GDM1 (cell line): ENCODE data around the gene PI4K2B.
"Not testable (repeated sequence)": the region's sequence is repeated elsewhere in the genome, so short reads cannot be mapped to it uniquely, and the experiment has no call there.

ENCODE experiments used
- DNase-seq: peaks from one replicate; lab custom pipeline; 2025; lab: John Stamatoyannopoulos, UW

PI4K2B gene

DNA sequence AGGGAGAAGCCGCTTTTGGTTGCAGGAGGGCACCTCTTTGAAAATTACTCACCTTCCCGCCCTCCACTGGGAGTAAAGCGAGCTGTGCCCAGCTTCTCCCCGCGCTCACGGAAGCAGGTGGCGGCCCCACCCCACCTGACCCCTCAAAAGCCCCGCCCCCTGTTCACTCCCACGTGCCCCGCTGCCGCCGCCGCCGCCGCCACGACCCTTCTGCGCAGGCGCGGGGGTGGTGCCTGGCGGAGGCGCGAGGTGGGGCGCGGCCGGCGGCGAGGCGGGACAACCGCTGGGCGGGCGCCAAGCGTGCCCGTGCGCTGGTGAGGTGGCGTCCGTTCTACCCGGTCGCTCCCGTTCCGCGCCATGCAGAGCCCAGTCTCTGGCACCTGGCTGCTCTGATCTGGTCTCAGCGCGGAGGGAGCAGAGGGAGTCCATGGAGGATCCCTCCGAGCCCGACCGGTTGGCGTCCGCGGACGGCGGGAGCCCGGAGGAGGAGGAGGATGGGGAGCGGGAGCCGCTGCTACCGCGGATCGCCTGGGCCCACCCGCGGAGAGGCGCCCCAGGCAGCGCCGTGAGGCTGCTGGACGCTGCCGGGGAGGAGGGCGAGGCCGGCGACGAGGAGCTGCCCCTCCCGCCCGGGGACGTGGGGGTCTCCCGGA, at the start of gene PI4K2B:
TSS of gene PI4K2B (plus strand) at position 297 of the 653 bp plus-strand sequence. CDS start at position 428, 131 bp downstream.
- peak; percentile 91 for DNase-seq

DNA sequence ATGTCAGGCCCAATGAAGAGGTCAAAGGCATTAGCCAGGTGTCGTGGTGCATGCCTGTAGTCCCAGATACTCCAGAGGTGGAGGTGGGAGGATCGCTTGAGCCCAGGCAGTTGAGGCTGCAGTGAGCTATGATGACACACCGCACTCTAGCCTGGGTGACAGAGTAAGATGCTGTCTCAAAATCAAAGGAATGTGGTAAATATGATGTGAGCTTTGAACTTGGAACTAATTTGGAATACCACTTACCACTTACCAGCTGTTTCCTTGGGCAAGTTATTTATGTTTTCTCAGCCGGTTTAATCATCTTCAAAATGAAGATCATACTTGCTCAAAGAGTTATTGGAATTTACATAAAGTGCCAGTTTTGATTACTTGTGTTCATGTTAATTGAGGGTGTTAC, 49.8 kb upstream of the PI4K2B start:
- DNase-seq = no peak

DNA sequence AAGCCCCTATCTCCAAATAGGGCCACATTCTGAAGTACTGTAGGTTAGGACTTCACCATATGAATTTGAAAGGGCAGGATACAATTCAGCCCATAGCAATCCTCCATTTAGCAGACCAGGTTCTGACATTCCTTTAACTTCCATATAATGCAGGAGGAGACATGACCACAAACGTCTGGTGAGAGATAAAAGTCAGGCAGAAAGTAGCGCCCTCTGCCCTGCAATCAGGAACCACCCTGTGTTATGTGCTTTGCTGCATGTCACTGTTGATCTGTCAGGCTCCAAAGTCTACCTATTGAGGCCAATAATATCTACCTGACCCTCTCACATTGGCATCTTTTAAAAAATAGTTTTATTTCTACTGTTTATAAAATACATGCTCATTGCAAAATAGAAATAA, 43.4 kb upstream of the PI4K2B start:
- no peak for DNase-seq

DNA sequence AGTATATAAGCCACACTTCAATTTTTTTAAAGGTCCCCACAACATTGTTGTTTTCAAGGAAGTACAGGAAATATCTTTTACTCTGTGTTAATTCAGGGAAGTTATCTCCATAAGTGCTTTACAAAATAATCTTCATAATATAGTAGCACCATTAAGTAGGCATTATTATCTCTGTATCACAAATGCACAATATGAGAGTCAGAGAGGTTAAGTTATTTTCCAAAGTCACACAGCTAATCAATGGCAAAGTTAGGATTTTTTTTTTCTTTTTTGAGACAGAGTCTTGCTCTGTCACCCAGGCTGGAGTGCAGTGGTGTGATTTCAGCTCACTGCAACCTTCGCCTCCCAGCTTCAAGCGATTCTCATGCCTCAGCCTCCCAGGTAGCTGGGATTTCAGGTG, 35.1 kb upstream of the PI4K2B start:
- DNase-seq = no peak

DNA sequence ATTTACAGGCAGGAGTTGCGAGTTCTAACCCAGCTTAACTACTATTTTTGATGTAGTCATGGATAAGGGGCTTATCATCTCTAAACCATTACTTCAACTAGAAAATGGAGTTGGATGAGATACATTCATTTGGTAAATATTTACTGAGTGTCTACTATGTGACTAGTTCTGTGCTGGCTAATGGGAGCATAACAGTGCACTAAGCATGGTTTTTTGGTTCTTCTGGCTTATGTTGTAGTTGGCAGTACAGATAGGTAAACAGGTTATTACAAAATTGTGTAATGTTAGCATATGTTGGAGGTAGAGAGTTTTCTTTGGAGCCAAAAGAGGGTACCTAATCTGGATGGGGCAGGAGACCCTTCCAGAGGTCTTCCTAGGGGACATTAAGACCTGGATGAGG, 25.8 kb upstream of the PI4K2B start:
- DNase-seq = no peak

DNA sequence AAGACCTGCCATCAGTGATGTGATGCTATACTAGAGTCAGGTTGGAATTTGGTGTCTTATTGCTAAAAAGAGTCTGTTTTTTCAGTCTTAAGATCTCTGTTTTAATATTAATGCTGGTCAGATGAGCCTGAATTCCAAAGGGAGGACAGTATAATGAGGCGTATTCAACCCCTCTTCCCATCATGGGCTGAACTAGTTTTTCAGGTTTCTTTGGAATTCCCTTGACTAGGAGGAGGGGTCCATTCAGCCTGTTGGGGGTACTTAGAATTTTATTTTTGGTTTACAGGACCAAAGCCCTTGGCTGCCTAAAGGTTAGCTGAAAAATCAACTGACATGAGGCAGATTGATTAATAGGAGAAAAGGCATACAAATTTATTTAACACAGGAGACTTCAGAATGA, 24.1 kb upstream of the PI4K2B start:
- no peak for DNase-seq

DNA sequence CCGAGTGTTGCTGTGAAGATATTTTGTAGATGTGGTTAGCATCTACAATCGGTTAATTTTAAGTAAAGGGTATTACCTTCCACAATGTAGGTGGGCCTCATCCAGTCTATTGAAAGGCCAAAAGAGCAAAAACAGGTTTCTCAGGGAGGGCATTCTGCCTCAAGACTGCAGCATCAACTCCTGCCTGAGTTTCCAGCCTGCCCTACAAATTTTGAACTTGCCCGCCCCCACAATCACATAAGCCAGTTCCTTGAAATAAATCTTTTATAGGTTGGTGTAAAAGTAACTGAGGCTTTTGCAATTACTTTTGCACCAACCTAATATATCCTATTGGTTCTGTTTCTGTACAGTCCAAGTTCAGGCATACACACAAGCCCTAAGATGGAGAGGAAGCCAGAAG, 22.1 kb upstream of the PI4K2B start:
- no peak for DNase-seq

DNA sequence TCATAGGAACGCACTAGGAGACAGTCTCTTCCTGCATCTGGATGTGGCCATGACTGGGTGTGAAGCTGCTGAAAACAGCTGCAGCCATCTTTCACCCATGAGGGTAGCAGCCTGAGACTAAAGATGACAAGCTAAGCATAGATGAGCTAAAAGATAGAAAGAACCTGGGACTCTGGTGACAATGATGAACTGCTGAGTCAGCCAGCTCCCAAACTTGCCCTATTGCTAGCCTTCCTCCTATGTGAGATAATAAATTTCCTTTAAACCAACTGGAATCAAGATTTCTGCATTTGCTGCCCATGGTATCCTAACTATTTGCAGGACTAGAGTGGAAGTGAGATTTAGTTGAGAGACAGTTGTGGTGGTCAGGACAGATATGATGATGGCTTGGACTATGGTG, 21.0 kb upstream of the PI4K2B start:
- no peak for DNase-seq

DNA sequence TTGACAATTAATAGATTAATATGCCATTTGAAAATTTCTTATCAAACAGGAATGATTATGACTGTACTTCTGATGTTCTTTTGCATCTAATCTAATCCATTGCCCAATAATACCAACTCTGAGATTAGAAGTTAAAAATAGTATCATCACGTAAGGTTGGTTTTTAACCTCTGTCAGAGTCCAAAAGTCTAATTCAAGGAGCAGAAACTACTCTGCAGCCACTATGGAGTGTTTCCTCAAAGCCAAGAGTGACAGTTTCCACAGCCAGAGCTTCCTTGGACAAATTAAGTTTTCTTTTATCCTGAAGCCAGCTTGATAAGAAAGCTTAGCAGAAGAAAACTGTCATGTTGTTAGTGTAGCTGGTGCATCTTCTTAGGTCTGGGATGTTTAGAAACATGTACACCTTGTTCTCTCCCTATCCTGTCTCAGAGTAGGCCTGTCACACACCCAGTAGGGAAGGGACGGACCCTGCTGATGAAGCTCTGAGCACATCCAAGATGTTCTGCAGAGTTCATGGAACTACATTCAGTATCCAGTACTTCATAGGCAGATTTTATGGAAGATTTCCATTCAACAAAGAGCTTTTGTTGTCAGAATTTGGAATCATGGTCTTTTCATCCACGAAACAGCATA, 20.4 kb upstream of the PI4K2B start:
- DNase-seq = no peak

DNA sequence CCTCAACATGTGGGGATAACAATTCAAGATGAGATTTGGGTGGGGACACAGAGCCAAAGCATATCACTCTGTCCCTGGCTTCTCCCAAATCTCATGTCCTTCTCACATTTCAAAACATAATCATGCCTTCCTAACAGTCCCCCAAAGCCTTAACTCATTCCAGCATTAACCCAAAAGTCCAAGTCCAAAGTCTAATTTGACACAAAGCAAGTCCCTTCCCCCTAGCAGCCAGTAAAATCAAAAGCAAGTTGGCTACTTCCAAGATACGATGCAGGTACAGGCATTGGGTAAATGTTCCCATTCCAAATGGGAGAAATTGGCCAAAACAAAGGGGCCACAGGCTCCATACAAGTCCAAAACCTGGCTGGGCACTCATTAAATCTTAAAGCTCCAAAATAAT, 19.1 kb upstream of the PI4K2B start:
- not testable (repeated sequence) for DNase-seq

DNA sequence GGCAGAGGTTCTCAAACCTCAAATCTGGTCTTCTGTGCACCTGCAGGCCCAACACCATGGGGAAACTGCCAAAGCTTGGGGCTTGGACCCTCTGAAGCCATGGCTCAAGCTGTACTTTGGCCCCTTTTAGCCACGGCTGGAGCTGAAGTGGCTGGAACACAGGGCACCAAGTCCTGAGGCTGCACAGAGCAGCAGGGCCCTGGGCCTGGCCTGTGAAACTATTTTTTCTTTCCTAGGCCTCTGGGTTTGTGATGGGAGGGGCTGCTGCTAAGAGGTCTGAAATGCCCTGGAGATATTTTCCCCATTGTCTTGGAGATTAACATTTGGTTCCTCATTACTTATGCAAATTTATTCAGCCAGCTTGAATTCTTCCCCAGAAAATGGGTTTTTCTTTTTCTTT, 18.3 kb upstream of the PI4K2B start:
- no peak for DNase-seq

DNA sequence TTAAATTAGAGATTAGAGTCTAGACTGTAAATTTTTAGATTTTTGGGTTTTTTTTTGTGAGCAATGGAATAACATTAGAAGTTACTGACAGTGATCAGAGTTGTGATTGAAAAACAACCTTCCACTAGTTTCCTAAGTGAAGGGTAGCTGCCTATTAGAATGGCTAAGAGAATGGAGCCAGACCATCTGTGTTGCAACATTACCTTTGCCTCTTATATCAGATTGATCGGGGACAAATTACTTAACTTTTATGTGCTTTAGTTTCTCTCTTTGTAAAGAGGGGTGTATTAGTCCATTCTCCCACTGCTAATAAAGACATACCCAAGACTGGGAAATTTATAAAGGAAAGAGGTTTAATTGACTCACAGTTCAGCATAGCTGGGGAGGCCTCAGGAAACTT, 12.5 kb upstream of the PI4K2B start:
- no peak for DNase-seq

DNA sequence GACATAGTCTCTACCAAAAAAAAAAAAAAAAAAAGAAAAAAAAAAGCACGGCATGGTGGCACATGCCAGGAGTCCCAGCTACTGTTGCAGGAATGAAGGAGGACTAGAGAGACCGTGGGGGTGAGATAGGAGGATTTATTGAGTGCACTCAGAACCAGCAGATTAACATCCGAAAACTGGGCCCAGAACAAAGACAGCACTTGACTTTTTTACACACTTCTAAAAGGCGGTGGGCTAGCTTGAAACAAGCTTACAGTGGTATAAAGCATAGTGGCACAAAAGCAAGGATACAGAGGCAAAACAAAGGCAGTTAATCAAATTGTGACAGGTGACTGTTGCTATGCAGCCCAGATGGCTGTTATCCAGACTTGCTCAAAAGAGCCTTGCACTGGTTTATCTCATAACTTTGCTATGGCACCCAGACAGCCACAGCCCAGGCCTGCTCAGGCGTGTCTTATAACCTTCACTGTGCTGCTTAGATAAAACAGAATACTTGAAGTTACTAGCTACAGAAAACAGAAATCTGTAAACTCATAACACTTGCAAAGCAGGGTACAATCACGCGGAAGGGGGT, 9.9 kb upstream of the PI4K2B start:
- no peak for DNase-seq

DNA sequence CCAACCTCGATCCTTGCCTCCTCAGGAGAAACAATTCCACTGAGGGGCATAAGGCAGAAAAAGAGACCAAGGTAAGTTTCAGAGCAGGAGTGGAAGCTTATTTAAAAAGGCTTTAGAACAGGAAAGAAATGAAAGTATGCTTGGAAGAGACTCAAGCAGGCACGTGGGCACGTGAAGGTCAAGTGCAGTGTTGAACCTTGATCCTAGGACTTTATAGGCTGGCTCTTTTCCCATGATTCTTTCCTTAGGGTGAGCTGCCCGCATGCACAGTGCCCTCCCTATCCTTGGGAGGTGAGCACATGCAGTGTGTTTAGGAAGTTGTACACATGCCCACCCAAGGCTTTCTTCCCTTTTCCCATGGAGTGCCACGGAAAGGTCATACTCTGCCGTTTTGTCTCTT, 4.0 kb upstream of the PI4K2B start:
- DNase-seq = no peak

DNA sequence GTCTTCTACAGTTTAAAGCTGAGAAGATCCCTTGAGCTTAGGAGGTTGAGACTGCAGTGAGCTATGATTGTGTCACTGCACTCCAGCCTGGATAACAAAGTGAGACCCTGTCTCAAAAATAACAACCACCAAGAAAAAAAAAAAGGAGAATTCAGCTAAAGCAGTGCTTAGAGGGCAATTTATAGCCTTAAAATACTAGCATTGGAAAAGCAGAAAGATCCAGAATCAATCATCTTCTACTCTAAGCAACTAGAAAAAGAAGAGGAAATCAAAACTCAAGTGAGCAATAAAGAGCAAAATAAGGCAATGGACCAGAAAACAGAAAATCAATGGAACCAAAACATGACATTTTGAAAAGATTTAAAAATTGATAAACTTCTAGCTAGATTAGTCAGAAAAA, 639 bp upstream of the PI4K2B start:
- no peak for DNase-seq

DNA sequence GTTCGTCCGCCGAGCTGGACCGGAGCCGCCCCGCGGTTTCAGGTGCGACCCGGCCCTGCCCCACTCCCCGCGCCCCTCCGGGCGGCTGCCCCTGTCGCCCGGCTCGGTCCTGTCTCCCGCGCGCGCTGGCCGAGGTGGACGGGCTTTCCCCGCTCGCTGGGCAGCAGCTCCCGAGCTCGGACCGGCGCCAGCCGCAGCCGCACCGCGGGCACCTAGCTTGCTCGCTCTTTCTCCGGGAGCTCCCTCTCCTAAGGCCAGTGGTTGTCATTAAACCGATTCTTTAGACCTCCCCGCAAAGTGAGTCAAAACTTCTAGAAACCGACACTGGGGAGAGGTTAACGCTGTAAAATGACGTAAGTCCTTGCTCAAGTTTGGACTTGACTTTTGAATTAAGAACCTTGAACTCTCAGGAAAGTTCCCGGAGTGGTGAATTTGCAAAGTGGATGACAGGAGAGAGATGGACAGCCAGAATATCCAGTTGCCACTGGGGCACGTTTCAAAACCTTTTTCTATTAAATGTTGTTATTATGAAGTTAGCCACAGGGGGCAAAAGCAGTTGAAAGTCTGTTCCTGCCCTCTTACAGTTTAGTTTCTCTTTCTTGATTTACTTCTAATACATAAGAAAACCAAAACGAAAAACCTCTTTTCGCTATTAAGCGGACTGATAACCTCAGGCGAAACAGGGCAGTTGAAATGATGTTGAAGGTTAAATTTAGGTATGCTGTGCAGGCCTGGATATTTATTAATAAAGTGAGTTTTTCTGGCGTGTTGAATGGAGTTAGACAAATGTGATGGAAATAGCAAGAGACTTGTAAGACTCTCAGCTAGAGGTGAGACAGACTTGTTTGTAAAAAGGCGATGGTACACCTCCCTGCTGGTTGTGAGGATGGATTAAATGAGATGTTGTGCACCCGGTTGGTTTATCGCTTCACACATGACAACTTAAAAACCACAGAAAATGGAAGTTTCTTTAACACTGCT, 847 bp downstream of the PI4K2B start:
- DNase-seq = no peak

DNA sequence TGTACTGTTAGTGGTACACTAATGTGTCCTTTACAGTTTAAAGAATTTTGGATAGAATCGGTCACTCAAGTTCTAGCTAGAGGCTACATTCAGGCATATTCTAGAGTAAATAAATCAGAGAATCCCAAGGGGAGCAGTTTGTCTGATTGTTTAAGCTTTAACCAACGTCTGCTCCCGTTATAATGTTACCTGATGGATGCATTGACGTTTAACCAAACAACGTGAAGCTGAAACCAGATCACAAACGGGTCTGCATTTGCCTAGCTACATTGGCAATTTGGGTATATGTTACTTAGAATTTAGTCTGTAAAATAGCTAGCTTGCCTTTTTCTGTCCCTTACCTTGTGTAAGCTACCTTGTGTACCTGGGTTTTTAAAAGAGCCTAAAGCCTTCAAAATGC, 1.6 kb downstream of the PI4K2B start:
- DNase-seq = no peak

DNA sequence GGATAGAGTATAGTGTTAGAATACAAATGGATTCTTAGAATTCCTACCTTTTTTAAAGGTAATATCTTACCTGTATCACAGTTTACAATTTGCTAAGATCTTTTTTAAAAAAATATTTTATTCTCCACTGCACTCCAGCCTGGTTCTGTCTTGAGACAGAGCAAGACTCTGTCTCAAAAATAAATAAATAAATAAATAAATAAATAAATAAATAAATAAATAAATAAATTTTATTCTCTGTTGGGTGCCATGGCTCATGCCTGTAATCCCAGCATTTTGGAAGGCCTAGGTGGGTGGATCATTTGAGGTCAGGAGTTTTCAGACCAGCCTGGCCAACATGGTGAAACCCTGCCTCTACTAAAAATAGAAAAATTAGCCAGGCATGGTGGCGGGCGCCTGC, 2.2 kb downstream of the PI4K2B start:
- not testable (repeated sequence) for DNase-seq

DNA sequence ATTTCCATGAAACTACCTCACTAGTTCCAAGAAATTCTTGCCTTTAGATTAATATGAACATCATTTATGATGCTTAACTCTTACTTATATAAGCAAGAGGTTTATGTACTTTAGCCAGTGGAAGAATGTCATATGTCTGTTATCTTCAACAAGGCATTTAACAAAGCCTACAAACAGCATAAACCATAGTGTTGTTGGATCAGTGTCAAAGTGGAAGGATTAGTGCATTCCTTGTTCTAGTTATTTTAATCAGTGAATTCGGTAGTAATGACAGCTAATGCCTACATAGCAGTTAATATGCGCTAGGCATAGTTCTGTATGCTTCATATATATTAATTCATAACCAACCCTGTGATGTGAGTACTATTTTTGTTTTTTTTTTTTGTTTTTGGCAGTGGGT, 3.1 kb downstream of the PI4K2B start:
- no peak for DNase-seq

DNA sequence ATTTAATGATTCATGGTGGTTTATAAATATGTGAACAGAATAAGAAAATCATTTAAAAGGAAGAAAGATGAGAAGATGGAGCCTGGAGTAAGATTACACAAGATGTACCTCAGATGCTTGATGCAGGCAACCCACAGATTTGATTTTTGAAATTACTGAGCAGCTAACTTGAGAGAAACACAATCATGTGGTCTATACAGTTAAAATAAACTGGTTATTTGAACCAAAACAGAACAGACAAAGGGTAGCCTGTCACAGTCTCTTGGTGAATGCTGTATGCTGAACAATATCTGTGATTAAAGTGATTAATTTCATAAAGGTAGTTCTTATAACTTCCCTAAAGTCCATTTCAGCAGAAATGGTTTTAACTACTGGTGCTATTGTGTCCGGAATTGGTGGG, 4.2 kb downstream of the PI4K2B start:
- no peak for DNase-seq

DNA sequence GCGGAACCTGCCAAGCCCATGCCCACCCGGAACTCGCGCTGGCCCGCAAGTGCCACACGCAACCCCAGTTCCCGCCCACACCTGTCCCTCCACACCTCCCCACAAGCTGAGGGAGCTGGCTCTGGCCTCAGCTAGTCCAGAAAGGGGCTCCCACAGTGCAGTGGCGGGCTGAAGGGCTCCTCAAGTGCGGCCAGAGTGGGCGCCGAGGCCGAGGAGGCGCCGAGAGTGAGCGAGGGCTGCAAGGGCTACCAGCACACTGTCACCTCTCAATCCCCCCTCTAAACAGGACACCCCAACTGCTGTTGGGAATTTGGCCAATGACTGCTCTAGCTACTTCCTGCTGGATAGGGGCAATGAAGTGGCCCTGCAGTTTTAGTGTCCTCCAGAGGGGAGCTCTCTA, 5.7 kb downstream of the PI4K2B start:
- DNase-seq = not testable (repeated sequence)

DNA sequence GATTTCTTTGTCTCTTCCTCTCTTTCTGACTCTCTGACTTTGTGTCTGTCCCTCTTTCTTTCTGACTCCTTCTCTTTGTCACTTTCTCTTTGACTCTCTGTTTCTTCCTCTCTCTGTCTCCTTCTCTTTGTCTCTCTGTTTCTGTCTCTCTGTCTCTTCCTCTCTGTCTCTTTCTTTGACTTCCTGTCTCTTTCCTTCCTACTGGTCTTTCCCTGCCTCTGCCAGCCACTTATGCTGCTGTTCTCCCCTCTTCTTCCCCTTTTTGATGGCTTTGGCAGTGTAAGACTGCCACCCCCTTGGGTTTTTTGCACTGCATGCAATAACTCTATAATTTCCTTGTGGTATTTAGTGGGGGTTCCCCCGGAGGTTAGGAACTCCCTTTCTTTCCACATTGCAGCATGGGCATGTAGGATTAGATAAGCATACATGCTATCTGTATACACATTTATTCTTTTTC, 6.9 kb downstream of the PI4K2B start:
- DNase-seq = peak; percentile 43
